GM18511 (cell line): Measurements from ENCODE around the gene DNMT3A.

ENCODE experiments used
- ATAC-seq: cut with Tn5 transposase; IDR thresholded peaks from one replicate; pipeline ENCODE4 v1.9.1; 2021; ENCODE audit warnings: mild to moderate bottlenecking, moderate library complexity; ENCODE audit not compliant: unreplicated experiment

Gene DNMT3A

GRCh38 chr2:25347846-25348245 is 6.1 kb upstream of the DNMT3A start:
- ATAC-seq = no peak

GRCh38 chr2:25347205-25347815 is 5.6 kb upstream of the DNMT3A start:
- ATAC-seq = no peak

- ATAC-seq = no peak
Observed at GRCh38 chr2:25343187-25343825, 1.6 kb upstream of the DNMT3A start.

GRCh38 chr2:25342372-25343186 is 854 bp upstream of the DNMT3A start:
- ATAC-seq = peak; percentile 82

GRCh38 chr2:25341011-25341727 is 556 bp downstream of the DNMT3A start:
- peak; percentile 38 for ATAC-seq

GRCh38 chr2:25340181-25340921 is 1.4 kb downstream of the DNMT3A start:
- ATAC-seq = no peak

- no peak for ATAC-seq
Observed at GRCh38 chr2:25339791-25340180, 1.9 kb downstream of the DNMT3A start.

- ATAC-seq = no peak
Observed at GRCh38 chr2:25339211-25339674, 2.5 kb downstream of the DNMT3A start.

GRCh38 chr2:25338401-25338800 is 3.3 kb downstream of the DNMT3A start:
- ATAC-seq = no peak

GRCh38 chr2:25337891-25338290 is 3.8 kb downstream of the DNMT3A start:
- ATAC-seq = no peak

- no peak for ATAC-seq
Observed at GRCh38 chr2:25337276-25337675, 4.4 kb downstream of the DNMT3A start.

GRCh38 chr2:25336383-25336841 is 5.3 kb downstream of the DNMT3A start:
- no peak for ATAC-seq

- no peak for ATAC-seq
Observed at GRCh38 chr2:25335971-25336370, 5.8 kb downstream of the DNMT3A start.

GRCh38 chr2:25335204-25335603 is 6.5 kb downstream of the DNMT3A start:
- no peak for ATAC-seq

GRCh38 chr2:25334482-25334881 is 7.2 kb downstream of the DNMT3A start:
- no peak for ATAC-seq

GRCh38 chr2:25333981-25334380 is 7.7 kb downstream of the DNMT3A start:
- ATAC-seq = no peak

GRCh38 chr2:25332571-25332970 is 9.2 kb downstream of the DNMT3A start:
- ATAC-seq = no peak

- ATAC-seq = no peak
Observed at GRCh38 chr2:25331686-25332365, 9.9 kb downstream of the DNMT3A start.

- no peak for ATAC-seq
Observed at GRCh38 chr2:25330937-25331336, 10.8 kb downstream of the DNMT3A start.

GRCh38 chr2:25330273-25330672 is 11.5 kb downstream of the DNMT3A start:
- no peak for ATAC-seq
